ENCODE data around the gene RPE. TPM values are rescaled to one million over a fixed set of nuclear protein-coding genes. Genes with fewer than 3 reads are reported as not detected.

RPE gene
- total RNA-seq, 4 donors from 2014 or later = 31.0 to 105 (median 55.5) TPM

GRCh38 chr2:209960676-209961630, 41.5 kb upstream of the RPE start:
- Histone ChIP-seq H3K9me3 (no peaks in the 10 kb centered on the region), H3K4me1 (no peaks in the 10 kb centered on the region), H3K27ac (no peak overlapping the region), H3K4me3 (no peak overlapping the region), H3K36me3 (no peaks in the 10 kb centered on the region), H3K27me3 (no peaks in the 10 kb centered on the region)
- peak; percentile 5 for DNase-seq
- intact Hi-C loops (cut with DNase I) = no loop called here
- WGBS, 2 donors = 30 to 33% methylated on average over 4 of the region's 4 CpGs
- TF ChIP-seq POLR2A (IDR thresholded peaks at IDR 0.05) (no peak), CTCF (IDR thresholded peaks at IDR 0.05) (peak in 5 of 6 experiments; percentile 31 to 65 (median 41))

- intact Hi-C loops (cut with DNase I) = no loop called here
These were observed 36.7 kb upstream of the RPE start for GRCh38 chr2:209965723-209966122.

GRCh38 chr2:209969692-209970091, 32.7 kb upstream of the RPE start:
- Histone ChIP-seq H3K4me3 (no peak overlapping the region), H3K27ac (no peak overlapping the region), H3K4me1 (no peaks in the 10 kb centered on the region), H3K9me3 (no peaks in the 10 kb centered on the region), H3K27me3 (peaks cover 0 to 8% (median 0%) of the 10 kb centered on the region in 4 donors), H3K36me3 (no peaks in the 10 kb centered on the region)
- WGBS, 2 donors = 92 to 100% methylated on average over 3 to 4 of the region's 4 CpGs
- intact Hi-C loops (cut with DNase I) = no loop called here
- no peak for TF ChIP-seq POLR2A (IDR thresholded peaks at IDR 0.05)
- no peak for TF ChIP-seq CTCF (IDR thresholded peaks at IDR 0.05)
- DNase-seq = no peak

More at GRCh38 chr2:209965723-209966122, 36.7 kb upstream of the RPE start:
- TF ChIP-seq POLR2A (IDR thresholded peaks at IDR 0.05) (no peak), CTCF (IDR thresholded peaks at IDR 0.05) (no peak)
- H3K27me3 ChIP-seq = no peaks in the 10 kb centered on the region
- no peak overlapping the region for H3K27ac ChIP-seq
- no peak for DNase-seq
- 29 to 55% methylated on average over 2 of the region's 2 CpGs for WGBS, 2 donors
- no peaks in the 10 kb centered on the region for H3K4me1 ChIP-seq
- no peaks in the 10 kb centered on the region for H3K9me3 ChIP-seq
- no peak overlapping the region for H3K4me3 ChIP-seq
- no peaks in the 10 kb centered on the region for H3K36me3 ChIP-seq

- Histone ChIP-seq H3K9me3 (no peaks in the 10 kb centered on the region), H3K4me3 (no peak overlapping the region), H3K4me1 (no peaks in the 10 kb centered on the region), H3K27ac (no peak overlapping the region), H3K36me3 (no peaks in the 10 kb centered on the region), H3K27me3 (peaks cover 0 to 8% (median 0%) of the 10 kb centered on the region in 4 donors)
- no peak for TF ChIP-seq POLR2A (IDR thresholded peaks at IDR 0.05)
- intact Hi-C loops (cut with DNase I) = no loop called here
- WGBS, 2 donors = 58 to 62% methylated on average over 2 of the region's 2 CpGs
- no peak for DNase-seq
These were observed 32.2 kb upstream of the RPE start for GRCh38 chr2:209970271-209970670.

- H3K4me1 ChIP-seq = no peaks in the 10 kb centered on the region
- H3K36me3 ChIP-seq = no peaks in the 10 kb centered on the region
- no peak for TF ChIP-seq CTCF (IDR thresholded peaks at IDR 0.05)
- intact Hi-C loops (cut with DNase I) = no loop called here
- no peak overlapping the region for H3K27ac ChIP-seq
- H3K4me3 ChIP-seq = no peak overlapping the region
- no peak for DNase-seq
- no peaks in the 10 kb centered on the region for H3K9me3 ChIP-seq
- 67 to 73% methylated on average over 4 of the region's 4 CpGs for WGBS, 2 donors
- H3K27me3 ChIP-seq = peaks cover 0 to 8% (median 0%) of the 10 kb centered on the region in 4 donors
These were observed 31.7 kb upstream of the RPE start for GRCh38 chr2:209970711-209971110.
